ENCODE results near the gene NPTX1.

The NPTX1 gene

DNA sequence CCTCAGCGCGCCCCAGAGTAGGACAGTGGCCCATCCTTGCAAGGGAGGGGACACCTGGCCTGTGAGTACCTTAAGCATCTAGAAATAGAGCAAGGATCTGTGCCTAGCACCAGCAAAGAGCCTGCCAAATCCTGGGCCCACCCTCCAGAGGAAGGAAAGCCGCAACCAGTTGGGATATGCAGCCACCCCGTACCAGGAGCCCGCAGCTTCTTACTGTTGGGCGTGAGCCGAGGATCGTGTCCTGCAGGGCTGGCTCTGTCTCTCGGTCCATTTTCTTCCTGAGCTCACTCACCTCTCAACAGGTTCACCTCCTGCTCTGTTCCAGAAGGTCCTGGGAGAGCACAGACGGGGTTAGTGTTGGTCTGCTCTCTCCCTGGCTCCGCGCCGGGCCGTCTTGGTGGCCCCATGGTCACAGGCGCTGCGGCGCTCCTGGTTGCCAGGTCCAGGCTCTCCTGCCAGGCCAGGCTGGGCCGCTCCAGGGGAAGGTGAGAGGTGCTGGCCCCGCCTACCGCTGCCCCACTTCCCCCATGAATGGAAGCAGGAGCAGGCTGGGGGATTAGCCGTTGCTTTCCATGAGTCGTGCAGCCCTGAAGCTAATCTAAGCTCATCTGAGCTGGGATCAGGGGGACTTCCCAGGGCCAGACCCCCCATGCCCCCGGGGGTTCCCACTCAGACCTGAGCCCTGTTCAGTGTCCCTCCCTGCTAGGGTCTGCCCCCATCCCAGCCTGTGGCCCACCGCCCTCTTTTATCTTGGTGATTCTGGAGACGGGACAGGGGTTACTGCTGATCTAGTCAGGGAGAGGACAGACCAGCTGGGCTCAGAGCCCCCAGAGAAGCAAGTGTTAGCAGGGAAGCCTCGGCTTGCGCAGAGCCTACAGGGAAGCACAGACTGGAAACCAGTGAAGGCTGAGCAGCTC is 48.8 kb downstream of the NPTX1 start:
- DNase-seq (ENCODE audit: low read depth, low spot score): no peak

- peak; percentile 28 for DNase-seq (ENCODE audit: low read depth, low spot score)
Observed at GRCh38 chr17:80426671-80427326, 49.6 kb downstream of the NPTX1 start.

DNA sequence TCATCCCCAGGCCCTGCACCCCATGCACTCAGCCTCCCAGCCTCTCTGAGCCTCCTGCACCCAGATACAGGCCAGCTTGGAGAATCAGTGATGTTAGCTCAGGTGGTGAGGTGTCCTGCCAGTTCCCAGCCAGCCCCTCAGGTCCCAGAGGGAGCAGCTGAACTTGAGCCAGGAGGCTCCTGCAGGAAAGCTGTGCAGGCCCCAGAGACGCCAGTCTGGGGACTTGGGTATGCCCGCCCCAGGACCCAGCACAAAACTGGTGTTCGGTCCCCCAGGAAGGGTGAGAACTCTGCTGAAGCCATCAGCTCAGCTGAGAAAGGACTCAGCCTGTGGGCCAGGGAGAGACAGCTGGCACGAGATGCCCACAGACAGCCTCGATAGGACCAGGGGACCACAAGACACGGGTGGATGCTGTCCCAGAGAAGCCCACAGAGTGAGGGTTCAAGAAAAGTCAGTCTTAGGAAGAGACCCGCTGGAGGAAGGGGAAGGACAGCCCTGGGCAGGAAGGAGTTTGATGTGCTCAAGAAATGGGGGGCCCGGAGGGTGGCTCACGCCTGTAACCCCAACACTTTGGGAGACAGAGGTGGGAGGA is 50.5 kb downstream of the NPTX1 start:
- DNase-seq (ENCODE audit: low read depth, low spot score): no peak

DNA sequence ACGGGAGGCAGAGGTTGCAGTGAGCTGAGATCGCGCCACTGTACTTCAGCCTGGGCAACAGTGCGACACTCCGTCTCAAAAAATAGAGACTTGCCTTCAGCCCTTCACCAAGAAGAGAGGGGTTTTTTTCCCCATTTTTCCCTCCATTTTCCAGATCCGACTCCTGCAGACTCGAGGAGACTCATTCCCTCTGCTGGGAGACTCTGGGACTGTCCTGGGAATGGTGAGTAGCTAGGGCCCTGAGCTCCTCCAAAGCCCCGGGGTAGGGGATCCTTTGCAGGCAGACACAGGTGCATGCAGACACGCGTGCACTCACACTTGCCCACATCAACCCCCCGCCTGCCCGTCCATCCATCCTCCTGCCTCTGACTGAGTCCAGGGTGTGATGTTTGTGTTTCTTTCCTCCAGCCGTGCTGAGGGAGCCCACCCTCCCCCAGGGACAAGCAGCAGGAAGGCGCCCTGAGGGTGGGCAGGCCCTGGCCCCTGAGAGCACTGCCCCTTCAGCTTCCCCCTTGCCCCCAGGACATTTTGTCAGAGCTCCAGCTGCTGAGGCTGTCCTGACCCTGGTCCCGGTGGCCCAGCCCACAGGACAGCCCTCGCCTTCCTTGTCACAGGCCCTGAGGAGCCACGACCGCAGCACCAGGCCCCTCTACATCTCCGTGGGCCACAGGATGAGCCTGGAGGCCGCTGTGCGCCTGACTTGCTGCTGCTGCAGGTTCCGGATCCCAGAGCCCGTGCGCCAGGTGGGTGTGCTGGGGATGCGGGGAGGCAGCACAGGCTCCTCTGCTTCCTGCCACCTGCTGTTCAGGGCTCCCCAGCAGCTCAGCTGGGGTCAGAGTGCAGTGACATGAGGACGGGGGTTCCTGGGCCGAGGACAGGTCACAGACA is 51.3 kb downstream of the NPTX1 start:
- DNase-seq (ENCODE audit: low read depth, low spot score): no peak

DNA sequence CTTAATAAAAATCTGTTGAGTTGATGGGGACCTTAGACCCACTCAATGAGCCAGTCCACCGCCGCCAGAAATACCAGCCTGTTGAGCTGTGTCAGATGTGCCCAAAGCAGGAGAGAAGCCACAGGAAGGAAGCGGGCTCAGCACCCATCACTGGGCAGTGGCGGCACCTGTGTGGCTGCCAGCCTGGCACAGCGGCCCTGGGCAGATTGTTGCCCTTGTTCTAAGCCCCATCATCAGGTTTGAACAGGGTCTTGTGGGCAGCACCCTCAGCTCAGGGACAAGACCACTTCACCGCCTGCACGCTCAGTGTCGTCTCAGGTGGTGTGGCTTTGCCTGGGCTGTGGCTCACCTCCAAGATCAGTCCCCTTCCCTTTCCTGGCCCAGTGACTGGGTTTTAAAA is 52.1 kb downstream of the NPTX1 start:
- DNase-seq (ENCODE audit: low read depth, low spot score): no peak

DNA sequence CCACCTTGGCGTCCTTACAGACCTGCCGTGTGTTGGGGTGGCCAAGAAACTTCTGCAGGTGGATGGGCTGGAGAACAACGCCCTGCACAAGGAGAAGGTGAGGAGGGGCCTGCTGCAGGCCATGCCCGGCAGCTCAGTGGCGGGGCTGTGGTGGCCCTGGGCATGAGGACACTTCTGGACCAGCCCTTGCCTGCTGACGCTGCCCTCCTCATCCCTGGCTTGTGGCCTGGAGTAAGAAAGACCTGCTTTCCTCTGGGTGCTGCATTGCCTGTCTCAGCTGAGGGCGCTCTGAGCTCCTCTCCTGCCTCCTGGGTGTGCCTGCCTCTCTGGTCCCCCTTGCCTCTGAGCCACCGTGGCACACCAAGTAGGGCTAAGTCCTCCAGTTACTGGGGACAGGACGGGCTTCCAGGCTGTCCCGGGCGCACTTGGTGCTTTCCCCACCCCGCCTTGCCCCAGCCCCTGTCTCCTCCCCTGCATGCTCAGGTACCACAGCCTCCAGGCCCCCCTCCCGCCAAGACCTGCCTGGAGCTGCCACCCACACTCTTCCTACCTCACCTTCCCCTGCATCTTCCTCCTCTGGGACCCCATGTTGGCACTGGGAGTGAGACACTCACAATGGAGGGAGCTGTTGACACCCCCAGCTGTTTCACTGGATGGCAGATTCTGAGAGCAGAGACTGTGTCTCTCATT is 52.7 kb downstream of the NPTX1 start:
- no peak for DNase-seq (ENCODE audit: low read depth, low spot score)

- no peak for DNase-seq (ENCODE audit: low read depth, low spot score)
Observed at GRCh38 chr17:80422981-80423380, 53.4 kb downstream of the NPTX1 start.

DNA sequence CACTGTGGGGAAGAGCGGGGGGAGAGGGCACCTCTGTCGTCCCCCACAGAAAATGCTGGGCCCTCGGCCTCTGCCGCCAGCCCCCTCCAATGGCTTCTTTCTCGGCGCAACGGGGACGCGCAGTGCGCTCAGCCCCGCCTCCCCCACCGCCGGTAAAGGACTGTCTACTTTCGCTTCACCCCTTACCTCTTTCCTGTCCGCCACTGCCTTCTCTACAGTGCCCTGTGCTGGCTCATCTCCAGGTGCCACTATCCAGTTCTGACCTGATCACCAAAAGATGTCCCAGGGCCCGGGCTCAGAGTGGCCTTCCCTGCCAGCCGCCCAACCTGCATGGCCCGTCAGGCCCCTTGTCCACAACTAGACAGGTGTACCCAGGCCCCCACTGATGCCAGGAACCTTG is 54.1 kb downstream of the NPTX1 start:
- no peak for DNase-seq (ENCODE audit: low read depth, low spot score)

DNA sequence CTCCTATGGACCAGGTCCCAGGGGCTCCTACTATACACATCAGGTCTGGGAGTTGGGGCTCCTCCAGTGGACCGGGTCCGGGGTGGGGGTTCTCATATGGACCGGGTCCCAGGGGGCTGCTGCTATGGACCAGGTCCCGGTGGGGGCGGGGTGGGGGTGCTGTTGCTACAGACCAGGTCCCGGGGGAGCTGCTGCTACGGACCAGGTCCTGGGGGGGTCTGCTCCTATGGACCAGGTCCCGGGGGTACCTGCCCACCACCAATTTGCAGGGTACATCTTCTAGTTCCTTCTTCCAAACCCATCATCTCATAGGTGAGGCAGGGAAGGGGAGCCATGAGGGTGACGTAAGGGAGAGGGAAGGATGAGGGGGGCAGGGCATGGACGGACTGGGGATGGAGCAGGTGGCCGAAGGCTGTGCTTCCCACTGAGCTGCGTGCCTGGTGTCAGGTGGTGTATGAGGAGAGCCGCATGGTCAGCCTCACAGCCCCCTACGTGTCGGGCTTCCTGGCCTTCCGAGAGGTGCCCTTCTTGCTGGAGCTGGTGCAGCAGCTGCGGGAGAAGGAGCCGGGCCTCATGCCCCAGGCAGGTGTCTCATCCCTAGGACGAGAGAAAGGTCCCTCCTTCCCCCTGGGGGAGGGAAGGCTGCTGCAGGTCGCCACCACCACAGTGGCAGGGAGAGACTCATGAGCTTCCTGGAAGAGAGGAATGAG is 54.9 kb downstream of the NPTX1 start:
- DNase-seq (ENCODE audit: low read depth, low spot score): no peak

DNA sequence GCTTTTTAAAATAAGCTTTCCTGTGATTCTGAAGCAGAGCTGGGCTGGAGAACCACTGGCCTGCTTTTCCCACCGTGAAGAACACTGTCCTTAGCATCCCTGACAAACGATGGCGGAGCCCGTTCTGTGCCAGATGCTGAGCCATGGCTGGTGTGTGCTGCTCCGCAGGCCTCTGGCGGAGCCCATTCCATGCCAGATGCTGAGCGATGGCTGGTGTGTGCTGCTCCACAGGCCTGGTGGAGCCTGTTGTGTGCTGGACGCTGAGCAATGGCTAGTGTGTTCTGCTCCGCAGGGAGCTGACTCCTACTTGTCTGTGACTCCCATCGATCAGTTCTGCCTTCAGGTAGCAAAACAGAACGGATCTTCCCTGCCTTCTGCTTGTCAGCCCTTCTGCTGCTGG is 57.2 kb downstream of the NPTX1 start:
- no peak for DNase-seq (ENCODE audit: low read depth, low spot score)

DNA sequence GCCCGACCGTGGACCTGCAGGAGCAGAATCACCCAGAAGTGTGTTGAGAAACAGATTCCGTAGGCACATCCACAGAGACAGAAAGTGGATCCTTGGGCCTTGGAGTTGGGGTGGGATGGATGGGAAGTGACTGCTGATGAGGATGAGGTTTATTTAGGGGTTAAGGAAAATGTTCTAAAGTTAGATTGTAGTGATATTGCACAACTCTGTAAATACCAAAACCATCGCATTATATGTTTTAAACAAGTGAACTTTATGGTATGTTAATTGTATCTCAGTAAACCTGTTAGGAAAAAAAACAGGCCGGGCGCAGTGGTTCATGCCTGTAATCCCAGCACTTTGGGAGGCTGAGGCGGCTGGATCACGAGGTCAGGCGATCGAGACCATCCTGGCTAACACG is 57.8 kb downstream of the NPTX1 start:
- DNase-seq (ENCODE audit: low read depth, low spot score): no peak

All from iPS DF 19.7 (cell line).